HG03342 (cell line): ENCODE data around the gene DACH1.

ENCODE experiments used
- ATAC-seq: cut with Tn5 transposase; IDR thresholded peaks from one replicate; pipeline ENCODE4 v1.9.1; 2021; ENCODE audit warnings: mild to moderate bottlenecking, moderate library complexity; ENCODE audit not compliant: unreplicated experiment

The DACH1 gene

DNA sequence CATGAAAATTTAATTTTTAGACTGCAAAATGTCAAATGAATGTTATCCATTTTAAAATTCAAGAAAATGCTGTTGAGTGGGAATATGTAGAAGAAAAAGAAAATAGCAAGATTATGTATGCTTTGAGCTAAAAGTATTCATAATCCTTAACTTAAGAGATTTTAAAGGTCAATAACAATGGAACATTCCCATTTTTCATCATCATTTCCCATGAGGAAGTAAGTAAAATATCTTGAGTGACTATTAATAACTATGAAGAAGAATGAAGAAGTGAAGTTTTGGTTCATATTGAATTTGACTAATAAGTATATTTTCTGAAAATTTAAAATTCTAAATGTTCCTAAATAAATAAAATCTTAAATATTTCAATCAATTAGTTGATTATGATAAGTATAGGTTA lies 273.4 kb downstream of the DACH1 start:
- ATAC-seq, result no peak

DNA sequence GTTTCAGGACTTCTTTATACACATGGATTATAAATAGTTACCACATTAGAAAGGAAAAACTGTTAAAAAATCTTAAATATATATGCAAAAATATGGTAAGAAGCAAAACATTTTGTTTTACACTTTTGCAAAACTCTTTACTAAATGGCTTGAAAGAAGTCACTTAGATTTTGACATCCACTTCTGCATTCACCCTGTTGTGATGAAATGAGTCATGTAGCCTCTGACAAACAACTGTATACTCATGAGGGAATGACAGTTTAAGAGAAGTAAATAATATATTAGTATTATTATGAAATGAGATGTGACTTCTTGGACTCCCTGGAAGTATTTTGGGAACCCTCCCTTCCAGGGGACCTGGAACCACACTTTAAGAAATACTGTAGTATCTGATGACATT lies 275.6 kb downstream of the DACH1 start:
- ATAC-seq, result no peak

DNA sequence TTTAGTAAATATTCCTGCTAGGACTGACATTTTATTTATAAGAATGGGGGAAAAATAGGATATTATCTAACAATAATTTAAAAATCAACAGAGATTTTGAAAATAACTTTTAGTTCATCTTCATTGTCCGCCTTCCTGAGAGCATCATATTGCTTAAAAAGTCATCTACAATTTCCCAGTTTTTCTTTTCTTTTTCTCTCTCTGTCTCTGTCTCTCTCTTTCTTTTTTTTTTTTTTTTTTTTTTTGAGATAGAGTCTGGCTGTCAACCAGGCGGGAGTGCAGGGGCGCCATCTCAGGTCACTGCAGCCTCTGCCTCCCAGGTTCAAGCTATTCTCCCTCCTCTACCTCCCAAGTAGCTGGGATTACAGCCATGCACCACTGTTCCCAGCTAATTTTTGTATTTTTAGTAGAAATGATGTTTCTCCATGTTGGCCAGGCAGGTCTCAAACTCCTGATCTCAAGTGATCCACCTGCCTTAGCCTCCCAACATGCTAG lies 276.3 kb downstream of the DACH1 start:
- ATAC-seq, result no peak

DNA sequence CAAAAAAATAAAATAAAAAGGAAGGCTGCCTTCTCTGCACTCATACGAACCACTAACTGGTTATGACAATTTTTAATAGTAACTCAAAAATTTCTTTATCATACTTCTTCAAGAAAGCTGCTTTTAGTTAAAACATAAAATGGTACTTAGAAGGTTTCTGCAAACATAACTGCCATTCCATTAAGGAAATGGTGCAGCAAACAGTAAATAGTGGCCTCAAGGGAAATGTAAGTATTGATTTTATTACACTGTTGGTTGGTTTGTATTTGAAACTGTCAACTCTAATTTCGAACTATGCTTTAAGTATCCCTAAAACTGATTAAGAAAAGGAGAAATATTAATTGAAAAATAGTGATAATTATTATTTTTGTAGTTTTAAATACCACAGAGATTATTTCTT lies 278.0 kb downstream of the DACH1 start:
- ATAC-seq, result no peak

DNA sequence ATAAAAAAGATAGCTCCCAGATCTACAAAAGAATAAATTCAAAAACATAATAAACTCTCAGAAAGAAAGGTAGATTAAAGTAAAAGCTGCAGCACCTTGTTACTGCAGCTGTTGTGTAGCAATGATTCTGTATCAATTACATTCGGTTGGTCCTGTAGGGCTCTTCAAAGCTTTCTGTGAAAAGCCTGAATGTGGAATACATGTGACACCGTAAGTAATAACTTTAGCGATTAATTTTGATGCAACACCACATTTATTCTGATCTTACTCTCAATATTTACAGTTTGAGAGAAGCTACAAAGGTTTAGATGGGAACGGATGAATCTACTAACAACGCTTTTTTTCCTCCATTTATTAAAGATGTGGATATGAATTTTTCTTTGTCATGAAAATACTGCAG lies 279.2 kb downstream of the DACH1 start:
- no peak for ATAC-seq

DNA sequence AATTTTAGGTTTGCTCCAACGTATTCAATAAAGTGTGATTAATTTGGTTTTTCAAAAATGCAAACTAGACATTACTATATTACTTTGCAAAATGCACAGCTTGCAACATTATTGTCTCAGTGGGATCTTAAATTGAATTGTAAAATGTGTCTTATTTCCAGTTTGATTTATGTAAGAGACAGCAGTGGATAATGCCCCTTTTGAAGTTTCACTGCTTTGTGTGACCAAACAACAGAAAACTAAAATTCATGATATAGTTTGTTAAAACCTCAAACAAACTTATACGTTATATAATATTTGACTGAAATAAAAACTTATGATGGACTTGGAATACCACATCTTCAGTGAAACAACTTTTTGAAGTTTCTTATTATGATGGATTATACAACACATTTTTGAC lies 279.8 kb downstream of the DACH1 start:
- no peak for ATAC-seq

DNA sequence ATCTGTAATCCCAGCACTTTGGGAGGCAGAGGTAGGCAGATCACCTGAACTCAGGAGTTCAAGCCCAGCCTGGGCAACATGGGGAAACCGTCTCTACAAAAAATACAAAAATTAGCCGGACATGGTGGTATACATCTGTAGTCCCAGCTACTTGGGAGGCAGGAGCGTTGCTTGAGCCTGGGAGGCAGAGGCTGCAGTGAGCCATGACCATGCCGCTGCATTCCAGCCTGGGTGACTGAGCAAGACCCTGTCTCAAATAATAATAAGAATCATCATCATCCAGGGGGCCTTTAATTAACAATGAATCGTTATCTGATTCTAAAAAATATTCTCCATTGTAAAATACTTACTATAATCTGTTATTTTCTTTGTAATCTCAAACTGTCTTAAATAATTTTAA lies 283.4 kb downstream of the DACH1 start:
- no peak for ATAC-seq

DNA sequence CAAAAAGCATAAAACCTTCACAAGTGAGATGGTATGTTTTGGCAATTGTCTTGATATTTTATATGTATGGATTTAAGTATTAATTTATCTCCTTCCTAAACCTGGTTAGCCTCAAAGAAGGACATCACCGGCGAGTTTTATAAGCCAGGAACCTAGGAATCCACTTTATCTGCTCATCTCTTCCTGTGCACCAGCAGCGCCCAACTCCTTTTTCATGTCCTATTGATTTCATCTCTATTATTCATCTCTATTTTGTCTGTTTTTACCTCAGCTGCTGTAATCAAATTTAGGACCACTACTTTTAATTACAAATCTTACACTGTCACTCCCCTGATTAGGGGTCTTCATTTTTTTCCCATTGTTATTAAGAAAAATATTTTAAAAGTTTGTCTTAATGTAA lies 286.4 kb downstream of the DACH1 start:
- no peak for ATAC-seq

DNA sequence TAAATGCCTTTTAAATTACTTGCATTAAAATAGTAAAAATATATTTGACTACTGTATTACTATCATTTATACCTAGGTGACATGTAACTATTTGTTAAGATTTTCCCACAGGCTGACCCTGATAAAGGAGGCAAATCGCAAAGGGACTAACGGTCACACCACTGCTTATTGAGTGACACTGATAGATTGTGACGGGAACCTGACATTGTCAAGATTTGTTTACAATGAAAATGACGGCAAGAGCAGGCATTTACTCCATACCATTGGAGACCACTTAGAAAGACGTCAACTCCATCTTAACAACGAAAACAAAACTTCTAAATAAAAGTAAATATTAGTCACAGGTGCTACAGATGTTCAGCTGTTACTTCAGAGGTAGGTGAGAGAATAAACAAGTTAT lies 289.0 kb downstream of the DACH1 start:
- ATAC-seq, result no peak

DNA sequence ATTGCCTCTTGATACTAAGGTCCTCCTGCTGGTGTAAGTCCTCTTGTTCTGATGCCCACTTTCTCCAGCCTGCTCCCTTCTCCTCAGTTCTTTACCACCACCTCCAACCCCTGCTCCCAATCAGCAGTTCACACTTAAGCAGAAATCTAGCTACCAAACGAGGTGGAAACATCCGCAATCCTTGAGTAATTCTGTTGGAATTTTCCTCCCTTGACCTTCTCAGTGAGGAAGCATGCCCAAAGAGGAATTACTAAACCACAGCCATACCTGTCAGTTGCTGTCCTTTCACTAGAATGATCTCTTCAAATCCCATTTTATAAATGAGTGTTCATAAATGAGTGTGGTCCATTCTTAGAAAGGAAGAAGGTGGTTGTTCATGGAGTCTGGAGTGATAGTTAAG lies 289.9 kb downstream of the DACH1 start:
- ATAC-seq, result no peak

DNA sequence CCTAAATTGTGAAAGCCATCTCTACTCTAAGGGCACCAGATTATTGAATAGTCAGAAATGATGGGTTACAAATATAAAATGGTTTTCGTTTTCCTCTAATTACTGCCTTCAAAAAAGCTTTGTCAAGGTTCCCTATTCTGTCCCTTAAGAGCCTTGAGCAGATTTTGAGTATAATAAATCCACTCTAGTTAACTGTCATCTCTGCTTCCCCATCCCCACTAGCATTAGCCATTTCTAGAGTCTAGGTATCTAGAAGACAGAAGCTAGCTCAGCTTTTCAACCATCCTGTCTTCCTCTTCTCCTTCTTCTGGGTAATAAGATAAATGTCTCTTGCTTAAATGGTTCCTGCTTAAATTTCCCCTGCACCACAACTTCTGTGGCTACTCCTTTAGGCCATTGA lies 290.4 kb downstream of the DACH1 start:
- ATAC-seq, result no peak

DNA sequence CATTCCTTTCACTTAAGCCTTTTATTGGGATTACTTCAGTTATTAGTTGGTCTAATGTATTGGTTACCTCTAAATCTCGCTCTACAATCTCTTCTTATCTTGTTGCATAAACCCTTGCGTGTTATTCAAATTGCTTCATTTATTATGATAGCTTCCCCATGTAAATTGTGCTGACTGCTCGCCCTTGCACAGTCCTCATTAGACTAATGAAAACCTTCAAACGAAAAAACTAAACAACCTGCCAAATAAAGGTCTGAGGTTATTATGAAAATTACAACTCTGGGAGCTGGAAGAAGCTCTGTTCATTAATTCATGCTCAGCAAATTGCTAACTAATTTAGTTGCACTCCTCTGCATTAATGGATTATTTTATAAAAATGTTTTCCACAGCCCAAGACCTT lies 320.1 kb downstream of the DACH1 start:
- ATAC-seq, result no peak

DNA sequence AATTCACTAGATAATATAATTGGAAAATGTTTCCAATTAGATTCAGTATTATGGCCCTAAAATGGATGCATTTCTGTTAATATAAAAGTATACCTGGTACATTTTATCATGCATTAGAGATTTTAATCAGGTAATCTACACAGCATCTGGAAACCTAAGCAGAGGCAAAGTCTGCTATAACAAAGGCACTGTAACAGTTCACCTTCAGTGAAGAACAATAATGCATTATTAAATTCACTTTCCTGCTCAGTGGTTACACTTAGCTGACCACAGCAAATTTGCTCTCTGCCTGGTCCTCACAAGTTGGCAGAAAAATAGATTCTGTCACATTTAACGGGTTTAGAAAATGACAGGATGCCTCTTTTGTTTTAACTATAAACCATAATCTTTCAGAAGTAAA lies 326.9 kb downstream of the DACH1 start:
- ATAC-seq, result no peak

DNA sequence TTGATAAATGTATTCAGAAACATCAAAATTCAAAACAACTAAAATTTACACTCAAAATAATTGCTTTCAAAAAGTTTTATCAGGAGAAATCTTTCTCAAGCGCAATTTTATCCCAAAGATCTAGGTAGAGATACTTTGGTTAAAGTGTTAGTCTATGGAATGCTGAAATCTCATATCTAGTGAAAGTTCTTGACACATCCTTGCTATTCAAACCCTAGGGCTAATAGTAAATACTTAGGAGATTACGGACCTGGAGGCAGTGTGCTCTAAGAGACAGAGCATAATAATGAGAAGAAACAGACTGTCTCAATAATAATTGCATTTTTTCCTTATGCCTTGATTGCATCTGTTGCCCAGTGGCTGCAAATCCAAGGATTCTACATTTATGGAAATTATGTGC lies 330.8 kb downstream of the DACH1 start:
- ATAC-seq, result no peak

DNA sequence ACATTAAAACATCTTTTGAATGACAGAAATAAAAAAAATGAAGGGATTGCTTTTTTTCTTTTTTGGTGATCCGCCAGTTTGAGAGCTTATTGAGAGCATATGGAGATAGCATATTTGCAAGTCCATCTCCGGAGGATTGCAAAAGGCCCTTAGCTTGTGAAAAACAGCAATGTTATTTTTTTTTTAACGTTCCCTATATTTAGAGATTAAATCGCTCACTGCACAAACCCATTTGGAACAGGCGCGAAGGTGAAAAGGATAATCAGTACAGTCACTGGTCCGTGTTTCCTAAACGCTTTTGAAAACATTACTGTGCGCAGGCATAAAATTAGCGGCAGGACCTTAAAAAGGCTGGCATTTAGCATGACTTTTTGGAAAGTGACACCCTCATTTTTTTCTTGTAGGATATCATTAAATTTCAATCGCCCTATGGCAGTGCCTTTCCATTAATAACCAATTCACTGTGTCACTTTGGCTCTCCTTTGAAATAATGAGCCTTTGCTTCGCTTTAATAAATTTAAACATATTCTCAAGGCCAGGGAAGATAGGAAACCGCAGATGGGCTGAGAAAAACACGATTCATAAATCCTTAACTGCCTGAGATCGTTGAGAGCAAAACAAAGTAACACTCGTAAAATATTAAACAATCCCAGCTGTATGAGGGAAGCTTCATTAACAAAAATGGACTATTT lies 342.2 kb downstream of the DACH1 start:
- no peak for ATAC-seq

DNA sequence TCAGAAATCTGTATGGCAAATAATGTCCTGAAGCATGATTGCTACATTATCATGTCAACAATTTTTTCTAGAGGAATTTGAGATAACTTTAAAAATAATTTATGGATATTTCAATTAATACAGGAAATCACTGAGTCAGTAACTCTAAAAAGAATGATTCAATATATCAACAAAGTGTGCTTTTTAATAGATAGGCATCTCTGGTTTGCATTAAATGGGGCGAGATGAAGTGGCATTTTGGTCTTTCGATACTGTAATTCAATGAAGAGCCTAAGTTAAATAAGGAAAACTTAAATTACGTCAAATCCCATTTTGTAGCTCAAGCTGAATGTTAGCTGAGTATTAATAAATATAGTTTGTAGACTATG lies 342.8 kb downstream of the DACH1 start:
- no peak for ATAC-seq

DNA sequence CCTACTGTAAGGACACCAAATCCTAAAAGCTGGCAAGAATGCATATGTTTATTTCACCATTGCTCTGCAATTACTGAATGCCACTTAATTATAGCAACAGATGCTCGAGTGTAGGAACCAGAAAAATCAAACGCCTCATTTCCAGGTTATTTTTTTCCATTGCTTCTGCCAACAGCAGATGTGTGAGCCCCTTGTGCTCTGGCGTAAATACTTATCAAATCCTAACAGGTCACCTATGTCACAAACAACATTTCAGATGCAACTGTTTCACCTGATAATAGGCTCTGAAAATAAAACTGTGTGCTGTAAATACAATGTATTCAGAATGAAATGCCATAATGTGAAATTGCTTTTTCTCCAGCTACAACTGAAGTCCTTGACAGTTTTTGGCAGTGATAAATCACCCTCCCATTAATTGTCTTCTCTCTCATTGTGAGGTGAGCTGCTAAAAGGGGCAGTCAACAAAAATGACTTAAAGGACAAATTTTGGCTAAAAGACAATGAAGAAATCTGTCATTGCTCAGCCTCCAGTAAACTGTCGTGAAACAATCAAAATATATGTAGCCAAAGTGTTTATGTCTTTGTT lies 344.0 kb downstream of the DACH1 start:
- no peak for ATAC-seq

DNA sequence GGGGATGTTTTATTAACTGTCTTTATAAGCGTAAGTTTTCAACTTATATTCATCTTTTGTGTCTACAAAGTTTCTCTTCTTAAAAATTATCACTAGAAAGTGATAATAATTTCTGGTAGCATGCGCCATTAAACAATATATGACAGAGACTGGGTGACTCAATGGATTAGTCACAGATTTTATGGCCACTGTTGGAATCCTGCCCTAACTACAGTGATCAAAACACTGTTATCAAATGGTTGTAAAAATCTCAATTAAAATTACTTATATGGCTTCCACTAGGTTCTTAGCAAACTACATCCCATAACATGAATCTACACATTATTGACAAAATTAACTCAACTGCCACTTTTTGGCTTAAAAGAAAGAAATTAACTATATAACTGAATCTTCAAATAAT lies 350.0 kb downstream of the DACH1 start:
- ATAC-seq, result no peak

DNA sequence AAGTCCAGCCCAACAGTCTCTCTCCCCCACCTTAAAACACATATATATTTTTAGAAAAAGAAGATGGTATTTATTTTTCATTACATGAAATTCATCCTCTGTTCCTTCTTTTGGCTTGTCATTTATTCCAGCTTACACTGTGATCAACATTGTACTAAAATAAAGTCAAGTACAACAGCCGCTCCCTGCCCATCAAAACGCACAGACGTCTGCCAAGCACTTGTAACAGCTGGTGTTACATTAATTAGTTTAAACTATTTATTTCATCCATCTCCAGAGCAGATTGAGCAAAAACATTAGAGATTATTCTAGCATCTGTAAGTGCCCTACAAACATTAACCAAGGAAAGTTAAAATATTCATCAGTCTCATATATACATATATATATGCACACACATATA lies 350.5 kb downstream of the DACH1 start:
- no peak for ATAC-seq

DNA sequence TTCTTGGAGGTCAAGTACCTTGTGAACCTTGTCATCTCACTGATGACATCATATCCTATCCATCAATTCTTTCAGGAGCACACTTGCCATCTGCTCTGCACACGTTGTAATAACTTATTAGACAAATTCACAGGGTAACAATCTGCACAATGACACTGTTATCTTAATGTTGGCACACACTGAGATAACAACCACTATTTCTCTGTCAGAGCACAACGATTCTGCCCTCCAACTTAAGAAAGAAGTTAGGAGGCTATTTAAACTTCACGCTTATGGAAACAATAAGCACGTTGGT lies 351.3 kb downstream of the DACH1 start:
- no peak for ATAC-seq

DNA sequence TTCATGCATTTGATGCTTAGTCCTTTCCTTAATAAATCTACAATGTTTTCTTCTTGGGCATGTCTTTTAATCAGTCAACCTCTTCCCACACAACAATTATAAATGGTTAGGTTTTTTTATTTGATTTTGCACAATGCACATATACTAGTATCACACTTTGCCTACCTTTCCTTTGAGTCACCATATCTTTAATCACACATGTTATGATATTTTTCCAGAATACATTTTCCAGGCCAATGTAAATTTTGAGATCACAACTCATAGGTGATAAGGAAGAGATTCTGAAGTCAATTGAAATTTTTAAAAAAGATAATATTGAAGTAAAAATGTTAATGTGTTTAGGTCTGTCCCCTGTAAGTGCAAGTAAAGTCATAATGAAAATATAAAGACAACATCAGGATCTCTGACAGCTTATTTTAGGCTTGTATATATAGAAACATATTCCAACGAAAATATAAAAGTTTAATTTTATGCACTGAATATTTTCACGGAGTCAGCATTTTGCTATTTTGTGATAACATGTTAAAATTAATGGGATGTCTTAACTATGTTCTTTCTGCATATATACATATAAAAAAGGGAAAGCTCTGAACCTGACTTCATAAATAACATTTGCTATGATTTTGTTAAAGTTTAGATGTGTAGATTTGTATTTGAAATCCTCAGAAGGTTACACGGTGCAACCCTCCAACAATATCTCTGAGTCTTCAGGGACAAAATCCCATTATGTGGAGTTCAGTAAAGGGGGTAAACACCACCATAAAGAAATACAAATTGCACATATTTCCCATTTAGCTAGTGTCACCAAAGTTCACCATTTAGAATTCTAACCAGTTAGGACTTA lies 351.9 kb downstream of the DACH1 start:
- no peak for ATAC-seq

DNA sequence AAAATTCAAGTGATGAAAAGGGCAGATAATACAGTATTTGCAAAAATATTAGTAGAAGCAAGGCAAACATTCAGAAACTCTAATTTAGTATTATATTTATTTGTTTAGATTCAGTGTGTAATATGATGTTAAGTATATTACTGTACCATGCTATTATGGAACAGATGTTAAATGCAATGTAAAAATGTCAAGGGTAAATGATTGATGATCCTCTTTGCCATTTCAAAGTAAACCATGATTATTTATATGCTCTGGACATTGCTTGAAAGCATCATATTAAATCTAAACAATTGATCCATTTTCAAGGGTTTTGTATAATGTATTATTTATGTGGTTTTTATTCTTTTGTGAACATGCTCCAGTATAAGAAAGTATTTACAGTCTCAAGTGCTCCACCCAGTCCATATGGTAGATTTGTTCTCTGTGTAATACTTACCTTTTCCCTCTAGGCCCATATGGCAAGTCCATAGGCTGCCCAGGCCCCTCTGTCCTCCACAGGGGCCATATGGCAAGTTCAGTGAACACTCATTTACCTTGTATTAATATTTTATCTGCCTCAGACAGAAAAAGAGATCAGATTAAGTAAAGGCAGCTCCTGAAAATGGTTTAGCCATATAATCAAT lies 353.5 kb downstream of the DACH1 start:
- ATAC-seq, result no peak
